Measurements from ENCODE around the gene LAMC2. TPM values are rescaled to one million over a fixed set of nuclear protein-coding genes. Genes with fewer than 3 reads are reported as not detected.

Gene LAMC2
- total RNA-seq, 2 experiments from 2014 or later: 0.38 TPM; not detected in 1

DNA sequence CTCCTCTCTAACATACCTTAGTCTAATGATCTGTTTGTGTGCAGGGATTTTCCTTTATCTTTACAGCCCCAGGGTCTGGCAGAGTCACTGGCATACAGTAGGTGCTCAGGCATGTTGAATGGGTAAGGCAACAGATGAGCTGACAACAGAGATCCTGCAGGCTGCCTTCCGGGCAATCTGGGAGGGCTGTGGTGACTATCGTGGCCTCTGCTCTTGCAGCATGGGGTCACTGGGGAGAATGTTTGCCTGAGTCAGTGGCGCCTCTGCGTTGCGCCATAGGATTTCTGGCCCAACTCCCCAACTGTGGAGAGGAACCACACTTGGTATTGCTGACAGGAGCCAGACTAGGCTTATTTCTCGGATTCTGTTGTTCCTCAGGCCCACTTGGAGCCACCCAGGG is 93.8 kb downstream of the LAMC2 start:
- CTCF ChIA-PET (ENCODE audit: unreplicated experiment): no interaction called here
- no peak for TF ChIP-seq EZH2phosphoT487 (IDR thresholded peaks at IDR 0.05; ENCODE audit: borderline replicate concordance, low read depth, low read length)
- TF ChIP-seq, protein P1, sequence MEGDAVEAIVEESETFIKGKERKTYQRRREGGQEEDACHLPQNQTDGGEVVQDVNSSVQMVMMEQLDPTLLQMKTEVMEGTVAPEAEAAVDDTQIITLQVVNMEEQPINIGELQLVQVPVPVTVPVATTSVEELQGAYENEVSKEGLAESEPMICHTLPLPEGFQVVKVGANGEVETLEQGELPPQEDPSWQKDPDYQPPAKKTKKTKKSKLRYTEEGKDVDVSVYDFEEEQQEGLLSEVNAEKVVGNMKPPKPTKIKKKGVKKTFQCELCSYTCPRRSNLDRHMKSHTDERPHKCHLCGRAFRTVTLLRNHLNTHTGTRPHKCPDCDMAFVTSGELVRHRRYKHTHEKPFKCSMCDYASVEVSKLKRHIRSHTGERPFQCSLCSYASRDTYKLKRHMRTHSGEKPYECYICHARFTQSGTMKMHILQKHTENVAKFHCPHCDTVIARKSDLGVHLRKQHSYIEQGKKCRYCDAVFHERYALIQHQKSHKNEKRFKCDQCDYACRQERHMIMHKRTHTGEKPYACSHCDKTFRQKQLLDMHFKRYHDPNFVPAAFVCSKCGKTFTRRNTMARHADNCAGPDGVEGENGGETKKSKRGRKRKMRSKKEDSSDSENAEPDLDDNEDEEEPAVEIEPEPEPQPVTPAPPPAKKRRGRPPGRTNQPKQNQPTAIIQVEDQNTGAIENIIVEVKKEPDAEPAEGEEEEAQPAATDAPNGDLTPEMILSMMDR (conservative IDR thresholded peaks at IDR 0.05; ENCODE audit: low read length): no peak

DNA sequence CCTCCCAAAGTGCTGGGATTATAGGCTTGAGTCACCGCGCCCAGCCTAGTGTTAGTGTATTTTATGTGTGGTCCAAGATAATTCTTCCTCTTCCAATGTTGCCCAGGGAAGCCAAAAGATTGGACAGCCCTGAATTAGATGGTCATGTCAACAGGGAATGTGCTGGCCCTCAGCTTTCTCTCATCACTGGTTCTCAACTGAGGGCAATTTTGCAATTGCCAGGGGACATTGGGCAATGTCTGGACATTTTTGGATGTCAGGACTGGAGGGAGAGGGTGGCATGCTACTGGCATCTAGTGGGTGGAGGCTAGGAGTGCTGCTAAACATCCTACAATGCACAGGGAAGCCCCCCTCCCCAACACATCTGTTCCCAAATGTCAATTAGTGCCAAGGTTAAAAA is 95.0 kb downstream of the LAMC2 start:
- Histone ChIP-seq H3K9me2 (ENCODE audit: insufficient read depth, low read length) (no peaks in the 10 kb centered on the region), H4K20me1 (ENCODE audit: insufficient read depth, low read length) (no peaks in the 10 kb centered on the region), H3K4me2 (ENCODE audit: low read length) (no peak overlapping the region), H2AFZ (ENCODE audit: low read length) (no peak overlapping the region), H3K9me3 (ENCODE audit: low read length) (no peaks in the 10 kb centered on the region), H3K27ac (ENCODE audit: low read depth, low read length, poor library complexity, severe bottlenecking) (no peak overlapping the region), H3K4me1 (ENCODE audit: insufficient read depth, low read length, poor library complexity, severe bottlenecking) (no peaks in the 10 kb centered on the region), H3K79me2 (ENCODE audit: insufficient read depth, low read depth, low read length) (no peaks in the 10 kb centered on the region), H3K4me3 (ENCODE audit: low read depth, low read length, poor library complexity, severe bottlenecking) (no peak overlapping the region), H3K36me3 (ENCODE audit: insufficient read depth, low read length) (no peaks in the 10 kb centered on the region)
- no peak for DNase-seq (ENCODE audit: low spot score)
- intact Hi-C loops (cut with micrococcal nuclease; ENCODE audit: unreplicated experiment): loop anchor here (1.0 to 5.0 kb wide), 5 partner anchors 262 to 636 kb away; no protein-coding TSS in a partner anchor
- ChIA-PET CTCF (ENCODE audit: unreplicated experiment) (no interaction called here), POLR2A (no interaction called here)
- TF ChIP-seq, protein P1 (conservative IDR thresholded peaks at IDR 0.05; ENCODE audit: low read length): no peak
- TF ChIP-seq EZH2phosphoT487 (IDR thresholded peaks at IDR 0.05; ENCODE audit: borderline replicate concordance, low read depth, low read length): no peak
- no TSS peak for BruUV-seq (replicated peaks)

More for the DNA sequence above, 93.8 kb downstream of the LAMC2 start:
- no peaks in the 10 kb centered on the region for H3K79me2 ChIP-seq (ENCODE audit: insufficient read depth, low read depth, low read length)
- H2AFZ ChIP-seq (ENCODE audit: low read length): no peak overlapping the region
- no peak for DNase-seq (ENCODE audit: low spot score)
- no peak overlapping the region for H3K4me2 ChIP-seq (ENCODE audit: low read length)
- no peaks in the 10 kb centered on the region for H3K9me2 ChIP-seq (ENCODE audit: insufficient read depth, low read length)
- POLR2A ChIA-PET: no interaction called here
- no peaks in the 10 kb centered on the region for H4K20me1 ChIP-seq (ENCODE audit: insufficient read depth, low read length)
- no peak overlapping the region for H3K4me3 ChIP-seq (ENCODE audit: low read depth, low read length, poor library complexity, severe bottlenecking)
- H3K9me3 ChIP-seq (ENCODE audit: low read length): no peaks in the 10 kb centered on the region
- no peak overlapping the region for H3K27ac ChIP-seq (ENCODE audit: low read depth, low read length, poor library complexity, severe bottlenecking)
- BruUV-seq (replicated peaks): no TSS peak
- H3K36me3 ChIP-seq (ENCODE audit: insufficient read depth, low read length): no peaks in the 10 kb centered on the region
- intact Hi-C loops (cut with micrococcal nuclease; ENCODE audit: unreplicated experiment): loop anchor here (5.0 kb wide), 1 partner anchor 637 kb away; no protein-coding TSS in a partner anchor
- H3K4me1 ChIP-seq (ENCODE audit: insufficient read depth, low read length, poor library complexity, severe bottlenecking): no peaks in the 10 kb centered on the region

- ChIA-PET CTCF (ENCODE audit: unreplicated experiment) (interaction anchor here (1.6 kb wide), 1 partner anchor 10 kb away, joined by 4 read pairs; no protein-coding TSS in a partner anchor), POLR2A (no interaction called here)
- intact Hi-C loops (cut with micrococcal nuclease; ENCODE audit: unreplicated experiment): loop anchor here (1.0 to 5.0 kb wide), 5 partner anchors 262 to 636 kb away; no protein-coding TSS in a partner anchor
- no peaks in the 10 kb centered on the region for H3K9me3 ChIP-seq (ENCODE audit: low read length)
- no TSS peak for BruUV-seq (replicated peaks)
- no peak overlapping the region for H2AFZ ChIP-seq (ENCODE audit: low read length)
- H3K4me1 ChIP-seq (ENCODE audit: insufficient read depth, low read length, poor library complexity, severe bottlenecking): no peaks in the 10 kb centered on the region
- H3K4me3 ChIP-seq (ENCODE audit: low read depth, low read length, poor library complexity, severe bottlenecking): no peak overlapping the region
- H3K36me3 ChIP-seq (ENCODE audit: insufficient read depth, low read length): no peaks in the 10 kb centered on the region
- TF ChIP-seq, protein P1 (conservative IDR thresholded peaks at IDR 0.05; ENCODE audit: low read length): peak; percentile 93
- TF ChIP-seq EZH2phosphoT487 (IDR thresholded peaks at IDR 0.05; ENCODE audit: borderline replicate concordance, low read depth, low read length): no peak
- no peak overlapping the region for H3K4me2 ChIP-seq (ENCODE audit: low read length)
- peak; percentile 70 for DNase-seq (ENCODE audit: low spot score)
- no peaks in the 10 kb centered on the region for H3K9me2 ChIP-seq (ENCODE audit: insufficient read depth, low read length)
- no peaks in the 10 kb centered on the region for H4K20me1 ChIP-seq (ENCODE audit: insufficient read depth, low read length)
- H3K27ac ChIP-seq (ENCODE audit: low read depth, low read length, poor library complexity, severe bottlenecking): no peak overlapping the region
- H3K79me2 ChIP-seq (ENCODE audit: insufficient read depth, low read depth, low read length): no peaks in the 10 kb centered on the region
Measured at GRCh38 chr1:183281553-183282091, 95.6 kb downstream of the LAMC2 start.
